Esophagus muscularis mucosa (tissue), 4 donors: Measurements from ENCODE around the gene THAP12.

Source experiments
- EP300 ChIP-seq: sonication (generic); formaldehyde crosslinking; IDR thresholded peaks from one replicate; pipeline ENCODE4 v1.6.1; 2017; ENCODE audit warnings: antibody characterized with exemption
- POLR2A ChIP-seq: fragments of 450-650 bp; IDR thresholded peaks from one replicate; pipeline ENCODE4 v1.6.1; 2017; ENCODE audit warnings: antibody characterized with exemption, moderate library complexity, mild to moderate bottlenecking, low read depth
- POLR2AphosphoS5 ChIP-seq, 2 donors: sonication (generic); formaldehyde crosslinking; IDR thresholded peaks; one replicate each; pipeline ENCODE4 v1.6.1; 2017; ENCODE audit warnings: antibody characterized with exemption in 2 of 2
- TF ChIP-seq, protein P1 (sequence below), 3 experiments: fragments of 200-600 bp in 2 of 3; fragments of 450-650 bp in 1 of 3; sonication (generic) in 2 of 3; IDR thresholded peaks; one replicate each; pipeline ENCODE4 v1.5.1; 2017 to 2019; ENCODE audit warnings: antibody characterized with exemption in 3 of 3, mild to moderate bottlenecking in 2 of 3, moderate library complexity in 1 of 3

DNA sequence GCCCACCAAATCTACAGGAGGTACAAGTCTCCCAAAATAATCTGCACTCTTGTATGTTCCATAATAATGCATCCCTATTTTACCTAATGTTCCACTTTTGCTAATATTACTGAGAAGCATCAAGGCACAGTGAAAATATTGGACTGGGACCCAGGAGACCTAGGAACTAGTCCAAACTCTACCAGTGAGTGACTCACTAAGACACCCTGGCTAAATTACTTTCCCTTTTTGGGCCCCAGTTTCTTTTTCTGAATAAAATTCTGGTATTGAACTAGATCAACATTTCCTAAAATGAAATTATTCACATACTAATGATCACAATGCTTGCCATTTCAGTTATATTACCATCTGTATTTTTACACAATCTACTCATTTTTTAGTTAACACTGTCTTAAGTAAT, 19.6 kb downstream of the THAP12 start:
- TF ChIP-seq POLR2AphosphoS5 (IDR thresholded peaks at IDR 0.05) (no peak), POLR2A (no peak), EP300 (no peak)
- TF ChIP-seq, protein P1, sequence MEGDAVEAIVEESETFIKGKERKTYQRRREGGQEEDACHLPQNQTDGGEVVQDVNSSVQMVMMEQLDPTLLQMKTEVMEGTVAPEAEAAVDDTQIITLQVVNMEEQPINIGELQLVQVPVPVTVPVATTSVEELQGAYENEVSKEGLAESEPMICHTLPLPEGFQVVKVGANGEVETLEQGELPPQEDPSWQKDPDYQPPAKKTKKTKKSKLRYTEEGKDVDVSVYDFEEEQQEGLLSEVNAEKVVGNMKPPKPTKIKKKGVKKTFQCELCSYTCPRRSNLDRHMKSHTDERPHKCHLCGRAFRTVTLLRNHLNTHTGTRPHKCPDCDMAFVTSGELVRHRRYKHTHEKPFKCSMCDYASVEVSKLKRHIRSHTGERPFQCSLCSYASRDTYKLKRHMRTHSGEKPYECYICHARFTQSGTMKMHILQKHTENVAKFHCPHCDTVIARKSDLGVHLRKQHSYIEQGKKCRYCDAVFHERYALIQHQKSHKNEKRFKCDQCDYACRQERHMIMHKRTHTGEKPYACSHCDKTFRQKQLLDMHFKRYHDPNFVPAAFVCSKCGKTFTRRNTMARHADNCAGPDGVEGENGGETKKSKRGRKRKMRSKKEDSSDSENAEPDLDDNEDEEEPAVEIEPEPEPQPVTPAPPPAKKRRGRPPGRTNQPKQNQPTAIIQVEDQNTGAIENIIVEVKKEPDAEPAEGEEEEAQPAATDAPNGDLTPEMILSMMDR (IDR thresholded peaks at IDR 0.05) = no peak
